Smooth muscle cell (in vitro differentiated cells): ENCODE data around the gene ORC1. TPM values are rescaled to one million over a fixed set of nuclear protein-coding genes. Genes with fewer than 3 reads are reported as not detected.

Source experiments
- DNase-seq: peaks from one replicate; lab custom pipeline; 2025; ENCODE audit not compliant: unreplicated experiment; lab: John Stamatoyannopoulos, UW
- H2AFZ ChIP-seq: fragments of 200-600 bp; sonication (generic); 2 replicates; pipeline ENCODE4 v1.6.0; 2016; ENCODE audit warnings: antibody characterized with exemption, low read depth, mild to moderate bottlenecking
- H3F3A ChIP-seq: fragments of 200-600 bp; sonication (generic); 2 replicates; pipeline ENCODE4 v1.6.0; 2017; ENCODE audit warnings: antibody characterized with exemption, low read depth
- H3K27ac ChIP-seq: fragments of 200-600 bp; sonication (generic); 2 replicates; pipeline ENCODE4 v1.5.1; 2016; ENCODE audit warnings: low read depth, mild to moderate bottlenecking
- H3K27me3 ChIP-seq: fragments of 200-600 bp; sonication (generic); 2 replicates; pipeline ENCODE4 v1.6.1; 2016; ENCODE audit warnings: low read depth, mild to moderate bottlenecking
- H3K36me3 ChIP-seq: fragments of 200-600 bp; sonication (generic); 2 replicates; pipeline ENCODE4 v1.5.1; 2016; ENCODE audit warnings: low read depth
- H3K4me1 ChIP-seq: fragments of 200-600 bp; sonication (generic); 2 replicates; pipeline ENCODE4 v1.5.1; 2016; ENCODE audit warnings: low read depth
- H3K4me2 ChIP-seq: fragments of 200-600 bp; sonication (generic); 2 replicates; pipeline ENCODE4 v1.6.0; 2016; ENCODE audit warnings: mild to moderate bottlenecking
- H3K4me3 ChIP-seq: fragments of 200-600 bp; sonication (generic); 2 replicates; pipeline ENCODE4 v1.5.1; 2016; ENCODE audit warnings: mild to moderate bottlenecking
- H3K79me2 ChIP-seq: fragments of 200-600 bp; sonication (generic); 2 replicates; pipeline ENCODE4 v1.6.0; 2016; ENCODE audit warnings: low read depth, mild to moderate bottlenecking
- H3K9ac ChIP-seq: fragments of 200-600 bp; sonication (generic); 2 replicates; pipeline ENCODE4 v1.6.0; 2016; ENCODE audit warnings: low read depth
- H3K9me3 ChIP-seq: fragments of 200-600 bp; sonication (generic); replicated peaks from 2 replicates; pipeline ENCODE4 v1.5.1; 2016; ENCODE audit warnings: low read depth
- H4K20me1 ChIP-seq: fragments of 200-600 bp; sonication (generic); 2 replicates; pipeline ENCODE4 v1.6.0; 2016; ENCODE audit warnings: low read depth
- WGBS: methylation state at CpG from one replicate; pipeline ENCODE4 v1.1.7; 2016; ENCODE audit warnings: low lambda C conversion rate; 5-methylcytosine and 5-hydroxymethylcytosine counted together
- polyA plus RNA-seq: library from polyadenylated mRNA; unstranded; fragments of >200 nt; fragmentation: Nextera tagmentation; extraction: Ambion mirVana; gene quantifications from 2 replicates; pipeline ENCODE4 v1.2.1, GENCODE V29; 2016
- total RNA-seq: library from RNA; depleted of rRNA; stranded (reverse); fragments of >200 nt; gene quantifications from 2 replicates; pipeline ENCODE4 v1.2.3, GENCODE V29; 2014
- TF ChIP-seq, protein P1 (sequence below): fragments of 200-600 bp; sonication (generic); IDR thresholded peaks from 2 replicates; pipeline ENCODE4 v1.5.1; 2017; ENCODE audit warnings: borderline replicate concordance, mild to moderate bottlenecking, antibody characterized with exemption; ENCODE audit not compliant: insufficient read depth, poor library complexity, severe bottlenecking

ORC1 gene
- total and polyA plus RNA-seq, 2 experiments from 2014 or later, result 2.5 to 3.5 TPM

DNA sequence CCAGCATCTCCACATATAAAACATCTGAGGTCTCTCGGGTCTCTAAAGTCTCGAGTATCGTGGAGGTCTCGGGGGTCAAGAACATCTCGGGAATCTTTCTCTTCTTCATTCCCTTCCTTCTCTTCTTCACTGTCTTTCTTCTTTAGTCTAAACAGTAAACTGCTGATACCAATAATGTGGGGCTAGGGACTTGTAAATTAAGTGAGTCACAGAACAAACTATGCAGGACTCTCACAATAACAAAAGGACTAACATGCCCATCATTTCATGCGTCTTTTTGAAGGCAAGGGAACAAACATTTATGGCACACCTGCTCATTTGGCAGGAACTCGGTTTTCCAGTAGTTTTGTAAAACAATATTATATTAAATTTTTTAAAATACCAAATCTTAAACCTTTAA is 32.6 kb upstream of the ORC1 start:
- Histone ChIP-seq H2AFZ (no peak overlapping the region), H3K4me3 (no peak overlapping the region), H3K9ac (no peak overlapping the region), H3F3A (no peaks in the 10 kb centered on the region), H3K36me3 (peaks cover 6% of the 10 kb centered on the region), H4K20me1 (no peaks in the 10 kb centered on the region), H3K27me3 (no peaks in the 10 kb centered on the region), H3K9me3 (no peaks in the 10 kb centered on the region), H3K4me2 (no peak overlapping the region), H3K4me1 (no peaks in the 10 kb centered on the region), H3K27ac (no peak overlapping the region), H3K79me2 (no peaks in the 10 kb centered on the region)
- DNase-seq, result no peak
- TF ChIP-seq, protein P1, sequence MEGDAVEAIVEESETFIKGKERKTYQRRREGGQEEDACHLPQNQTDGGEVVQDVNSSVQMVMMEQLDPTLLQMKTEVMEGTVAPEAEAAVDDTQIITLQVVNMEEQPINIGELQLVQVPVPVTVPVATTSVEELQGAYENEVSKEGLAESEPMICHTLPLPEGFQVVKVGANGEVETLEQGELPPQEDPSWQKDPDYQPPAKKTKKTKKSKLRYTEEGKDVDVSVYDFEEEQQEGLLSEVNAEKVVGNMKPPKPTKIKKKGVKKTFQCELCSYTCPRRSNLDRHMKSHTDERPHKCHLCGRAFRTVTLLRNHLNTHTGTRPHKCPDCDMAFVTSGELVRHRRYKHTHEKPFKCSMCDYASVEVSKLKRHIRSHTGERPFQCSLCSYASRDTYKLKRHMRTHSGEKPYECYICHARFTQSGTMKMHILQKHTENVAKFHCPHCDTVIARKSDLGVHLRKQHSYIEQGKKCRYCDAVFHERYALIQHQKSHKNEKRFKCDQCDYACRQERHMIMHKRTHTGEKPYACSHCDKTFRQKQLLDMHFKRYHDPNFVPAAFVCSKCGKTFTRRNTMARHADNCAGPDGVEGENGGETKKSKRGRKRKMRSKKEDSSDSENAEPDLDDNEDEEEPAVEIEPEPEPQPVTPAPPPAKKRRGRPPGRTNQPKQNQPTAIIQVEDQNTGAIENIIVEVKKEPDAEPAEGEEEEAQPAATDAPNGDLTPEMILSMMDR, result no peak
- WGBS, result 63% methylated on average over 7 of the region's 7 CpGs

DNA sequence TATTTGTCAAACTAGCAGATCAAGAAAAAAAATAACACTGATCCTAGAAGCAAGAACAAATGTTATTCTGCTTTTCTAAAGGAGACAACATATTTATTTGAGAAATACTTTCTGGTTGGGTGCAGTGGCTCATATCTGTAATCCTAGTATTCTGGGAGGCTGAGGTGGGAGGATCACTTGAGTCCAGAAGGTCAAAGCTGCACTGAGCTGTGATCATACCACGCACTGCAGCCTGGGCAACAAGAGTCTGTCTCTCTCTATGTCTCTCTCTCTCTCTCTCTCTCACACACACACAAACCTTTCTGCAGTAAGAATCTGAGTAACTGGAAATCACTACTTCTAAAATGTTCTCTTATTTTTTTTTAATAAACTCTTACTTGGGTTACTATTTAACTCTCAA is 31.4 kb upstream of the ORC1 start:
- Histone ChIP-seq H3K4me1 (no peaks in the 10 kb centered on the region), H3F3A (no peaks in the 10 kb centered on the region), H3K9ac (no peak overlapping the region), H3K4me3 (no peak overlapping the region), H3K4me2 (no peak overlapping the region), H3K36me3 (peaks cover 9% of the 10 kb centered on the region), H3K27ac (no peak overlapping the region), H3K79me2 (no peaks in the 10 kb centered on the region), H2AFZ (no peak overlapping the region), H4K20me1 (no peaks in the 10 kb centered on the region), H3K9me3 (no peaks in the 10 kb centered on the region), H3K27me3 (no peaks in the 10 kb centered on the region)
- WGBS, result 86% methylated on average over 1 of the region's 1 CpG
- DNase-seq, result no peak
- TF ChIP-seq, protein P1, result no peak

DNA sequence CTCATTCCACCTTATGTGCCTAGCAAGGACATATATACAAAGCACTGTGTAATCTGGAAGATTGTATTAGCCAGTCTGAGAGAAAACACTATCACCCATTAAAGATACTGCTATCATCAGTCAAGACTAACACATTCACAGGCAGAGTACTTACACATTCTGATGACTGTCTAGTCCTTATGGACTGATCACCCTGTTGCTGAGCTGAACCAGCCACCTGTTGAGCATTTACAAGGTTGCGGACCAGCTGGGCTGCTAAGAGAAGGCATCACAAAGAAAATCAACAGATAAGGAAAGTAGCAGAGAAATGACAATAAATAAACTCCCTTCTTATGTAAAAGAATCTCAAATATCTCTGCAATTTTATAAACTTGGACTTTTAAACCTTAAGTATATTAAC is 31.0 kb upstream of the ORC1 start:
- WGBS, result 92% methylated on average over 1 of the region's 1 CpG
- TF ChIP-seq, protein P1, result no peak
- DNase-seq, result no peak

DNA sequence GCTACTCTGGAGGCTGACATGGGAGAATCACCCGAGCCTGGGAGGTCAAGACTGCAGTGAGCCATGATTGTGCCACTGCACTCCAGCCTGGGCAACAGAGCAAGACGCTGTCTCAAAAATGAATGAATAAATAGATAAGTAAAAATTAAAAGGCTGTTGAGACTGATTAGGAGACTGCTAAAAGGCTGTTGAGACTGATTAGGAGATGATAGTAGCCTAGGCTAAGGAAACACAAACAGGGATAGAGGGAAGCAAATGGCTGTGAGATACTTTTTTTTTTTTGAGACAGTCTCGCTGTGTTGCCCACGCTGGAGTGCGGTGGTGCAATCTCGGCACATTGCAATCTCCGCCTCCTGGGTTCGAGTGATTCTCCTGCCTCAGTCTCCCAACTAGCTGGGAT is 28.6 kb upstream of the ORC1 start:
- H3K9me3 ChIP-seq, result no peaks in the 10 kb centered on the region
- peaks cover 11% of the 10 kb centered on the region for H3K36me3 ChIP-seq
- WGBS, result 92% methylated on average over 8 of the region's 8 CpGs
- no peaks in the 10 kb centered on the region for H3K4me1 ChIP-seq
- H3K4me3 ChIP-seq, result no peak overlapping the region
- no peak overlapping the region for H3K9ac ChIP-seq
- TF ChIP-seq, protein P1, result no peak
- H2AFZ ChIP-seq, result no peak overlapping the region
- H3F3A ChIP-seq, result peaks cover 2% of the 10 kb centered on the region
- no peak overlapping the region for H3K4me2 ChIP-seq
- no peak overlapping the region for H3K27ac ChIP-seq
- H3K79me2 ChIP-seq, result no peaks in the 10 kb centered on the region
- no peak for DNase-seq
- H3K27me3 ChIP-seq, result no peaks in the 10 kb centered on the region
- no peaks in the 10 kb centered on the region for H4K20me1 ChIP-seq

More for the DNA sequence above, 31.0 kb upstream of the ORC1 start:
- no peaks in the 10 kb centered on the region for H3K4me1 ChIP-seq
- H3F3A ChIP-seq, result no peaks in the 10 kb centered on the region
- no peak overlapping the region for H3K9ac ChIP-seq
- H4K20me1 ChIP-seq, result no peaks in the 10 kb centered on the region
- no peak overlapping the region for H3K4me3 ChIP-seq
- no peaks in the 10 kb centered on the region for H3K9me3 ChIP-seq
- no peak overlapping the region for H3K4me2 ChIP-seq
- H2AFZ ChIP-seq, result no peak overlapping the region
- H3K36me3 ChIP-seq, result peaks cover 11% of the 10 kb centered on the region
- no peaks in the 10 kb centered on the region for H3K79me2 ChIP-seq
- no peak overlapping the region for H3K27ac ChIP-seq
- no peaks in the 10 kb centered on the region for H3K27me3 ChIP-seq
